H9 (cell line): ENCODE data around the gene RAP1B. TPM values are rescaled to one million over a fixed set of nuclear protein-coding genes. Genes with fewer than 3 reads are reported as not detected.

ENCODE experiments used
- DNase-seq: peaks from one replicate; pipeline ENCODE4 v3.0.0-alpha.2; 2017
- H2AFZ ChIP-seq: one replicate; pipeline ENCODE4 v1.6.1; 2013; ENCODE audit warnings: mild to moderate bottlenecking, low read length, control low read depth, moderate library complexity
- H2AK5ac ChIP-seq: 2 replicates; pipeline ENCODE4 v1.6.1; 2013; ENCODE audit warnings: low read length, control low read depth, mixed read lengths; ENCODE audit not compliant: insufficient read length
- H2BK120ac ChIP-seq: one replicate; pipeline ENCODE4 v1.6.1; 2013; ENCODE audit warnings: low read depth, mild to moderate bottlenecking, low read length, control low read depth, inconsistent platforms; ENCODE audit not compliant: poor library complexity, severe bottlenecking
- H2BK12ac ChIP-seq: 2 replicates; pipeline ENCODE4 v1.6.1; 2013; ENCODE audit warnings: low read length, control low read depth, mixed read lengths, low read depth; ENCODE audit not compliant: insufficient read length
- H2BK15ac ChIP-seq: 2 replicates; pipeline ENCODE4 v1.6.1; 2013; ENCODE audit warnings: low read depth, low read length, control low read depth
- H2BK20ac ChIP-seq: one replicate; pipeline ENCODE4 v1.6.1; 2013; ENCODE audit warnings: low read depth, mild to moderate bottlenecking, low read length, control low read depth, inconsistent platforms; ENCODE audit not compliant: poor library complexity, severe bottlenecking
- H2BK5ac ChIP-seq: 2 replicates; pipeline ENCODE4 v1.6.1; 2013; ENCODE audit warnings: low read length, control low read depth, mixed read lengths; ENCODE audit not compliant: insufficient read length
- H3K14ac ChIP-seq: 2 replicates; pipeline ENCODE4 v1.6.1; 2013; ENCODE audit warnings: low read length, control low read depth; ENCODE audit not compliant: insufficient read depth
- H3K18ac ChIP-seq: 2 replicates; pipeline ENCODE4 v1.6.1; 2013; ENCODE audit warnings: low read depth, mild to moderate bottlenecking, mixed read lengths, low read length, control low read depth; ENCODE audit not compliant: insufficient read length
- H3K23ac ChIP-seq: 2 replicates; pipeline ENCODE4 v1.6.1; 2013; ENCODE audit warnings: low read length, control low read depth, mixed read lengths, low read depth; ENCODE audit not compliant: insufficient read length
- H3K23me2 ChIP-seq: 2 replicates; pipeline ENCODE4 v1.6.1; 2013; ENCODE audit warnings: low read depth, mild to moderate bottlenecking, mixed read lengths, low read length, control low read depth; ENCODE audit not compliant: insufficient read length, poor library complexity, severe bottlenecking
- H3K27ac ChIP-seq: 2 replicates; pipeline ENCODE4 v1.5.1; 2013; ENCODE audit warnings: low read length, control low read depth, mixed read lengths, low read depth; ENCODE audit not compliant: insufficient read length
- H3K27me3 ChIP-seq: 2 replicates; pipeline ENCODE4 v1.6.1; 2013; ENCODE audit warnings: low read length, control low read depth, inconsistent platforms; ENCODE audit not compliant: insufficient read depth
- H3K4ac ChIP-seq: 2 replicates; pipeline ENCODE4 v1.6.1; 2013; ENCODE audit warnings: low read depth, mild to moderate bottlenecking, control low read depth, inconsistent platforms, low read length, moderate library complexity
- H3K4me1 ChIP-seq: 2 replicates; pipeline ENCODE4 v1.6.1; 2013; ENCODE audit warnings: low read length, control low read depth, inconsistent platforms; ENCODE audit not compliant: insufficient read depth
- H3K4me2 ChIP-seq: 2 replicates; pipeline ENCODE4 v1.6.1; 2013; ENCODE audit warnings: low read length, control low read depth, mixed read lengths; ENCODE audit not compliant: insufficient read length, insufficient read depth
- H3K56ac ChIP-seq: 2 replicates; pipeline ENCODE4 v1.6.1; 2013; ENCODE audit warnings: low read depth, mild to moderate bottlenecking, mixed read lengths, low read length, control low read depth; ENCODE audit not compliant: insufficient read length
- H3K79me1 ChIP-seq: 2 replicates; pipeline ENCODE4 v1.6.1; 2013; ENCODE audit warnings: low read depth, mild to moderate bottlenecking, moderate library complexity, low read length, control low read depth, inconsistent platforms; ENCODE audit not compliant: insufficient read depth, poor library complexity, severe bottlenecking
- H3K79me2 ChIP-seq: 2 replicates; pipeline ENCODE4 v1.6.1; 2013; ENCODE audit warnings: low read length, control low read depth, inconsistent platforms; ENCODE audit not compliant: insufficient read depth
- H3K9ac ChIP-seq: 2 replicates; pipeline ENCODE4 v1.6.1; 2013; ENCODE audit warnings: low read length, control low read depth, mixed read lengths; ENCODE audit not compliant: insufficient read length; ENCODE audit errors: extremely low read depth
- H3K9me3 ChIP-seq: one replicate; pipeline ENCODE4 v1.6.1; 2013; ENCODE audit warnings: low read depth, low read length, inconsistent platforms; ENCODE audit not compliant: control insufficient read depth
- H3T11ph ChIP-seq: one replicate; pipeline ENCODE4 v1.6.1; 2013; ENCODE audit warnings: mild to moderate bottlenecking, low read length, control low read depth, inconsistent platforms
- H4K20me1 ChIP-seq: one replicate; pipeline ENCODE4 v1.6.1; 2013; ENCODE audit not compliant: control insufficient read depth, insufficient read length, insufficient read depth
- H4K5ac ChIP-seq: 2 replicates; pipeline ENCODE4 v1.6.1; 2013; ENCODE audit warnings: low read depth, mild to moderate bottlenecking, mixed read lengths, low read length, control low read depth; ENCODE audit not compliant: insufficient read length
- H4K8ac ChIP-seq: replicated peaks from 2 replicates; pipeline ENCODE4 v1.6.1; 2013; ENCODE audit warnings: low read length, control low read depth, mixed read lengths, low read depth; ENCODE audit not compliant: insufficient read length
- H4K91ac ChIP-seq: 2 replicates; pipeline ENCODE4 v1.6.1; 2013; ENCODE audit warnings: low read depth, mild to moderate bottlenecking, moderate library complexity, mixed read lengths, low read length, control low read depth; ENCODE audit not compliant: insufficient read length
- H3K27ac Mint-ChIP-seq, 3 experiments: 2 replicates in 2 of 3; 3 replicates in 1 of 3; pipeline ENCODE4 v1.8.0; 2020 to 2021; ENCODE audit warnings: mixed read lengths in 3 of 3, mild to moderate bottlenecking in 1 of 3, moderate library complexity in 1 of 3
- H3K27me3 Mint-ChIP-seq: 2 replicates; pipeline ENCODE4 v1.8.0; 2021; ENCODE audit warnings: low read depth, mild to moderate bottlenecking, moderate library complexity, mixed read lengths
- H3K36me3 Mint-ChIP-seq, 3 experiments: 2 replicates in 2 of 3; 3 replicates in 1 of 3; pipeline ENCODE4 v1.8.0; 2020 to 2021; ENCODE audit warnings: low read depth in 3 of 3, mixed read lengths in 3 of 3; ENCODE audit not compliant: insufficient read depth in 1 of 3
- H3K4me1 Mint-ChIP-seq, 2 experiments: 2 replicates each; pipeline ENCODE4 v1.8.0; 2020; ENCODE audit warnings: mixed read lengths in 2 of 2
- H3K4me3 Mint-ChIP-seq, 2 experiments: 2 replicates in 1 of 2; 3 replicates in 1 of 2; pipeline ENCODE4 v1.8.0; 2020 to 2021; ENCODE audit warnings: mild to moderate bottlenecking in 2 of 2, mixed read lengths in 2 of 2, moderate library complexity in 1 of 2
- H3K9me3 Mint-ChIP-seq, 2 experiments: 2 replicates in 1 of 2; 3 replicates in 1 of 2; pipeline ENCODE4 v1.8.0; 2020; ENCODE audit warnings: mild to moderate bottlenecking in 2 of 2, mixed read lengths in 2 of 2, moderate library complexity in 1 of 2
- CTCF ChIP-seq: fragments of 200-600 bp; sonication (generic); conservative IDR thresholded peaks from 3 replicates; pipeline ENCODE4 v1.8.0; 2021; ENCODE audit warnings: antibody characterized with exemption, mild to moderate bottlenecking
- WGBS: extraction: QIAGEN DNeasy Blood & Tissue Kit; methylation state at CpG from one replicate; pipeline ENCODE4 v1.1.7; 2013; ENCODE audit warnings: missing lambda C conversion rate, low lambda C conversion rate, mixed read lengths; ENCODE audit not compliant: insufficient read length; ENCODE audit errors: extremely low coverage; 5-methylcytosine and 5-hydroxymethylcytosine counted together
- total RNA-seq: library from RNA; stranded (reverse); gene quantifications from 2 replicates; pipeline ENCODE4 v1.2.1, GENCODE V29; 2021

Gene RAP1B
- total RNA-seq, 1 experiment from 2014 or later: 97.7 TPM

- Histone ChIP-seq H4K91ac (no peak overlapping the region), H3K23me2 (no peaks in the 10 kb centered on the region), H3K18ac (no peak overlapping the region), H3K4me1 (no peaks in the 10 kb centered on the region), H3K79me2 (peaks cover 13% of the 10 kb centered on the region; the same call in 1 of the 2 replicates), H2BK15ac (no peak overlapping the region), H3K23ac (no peak overlapping the region), H4K20me1 (no peaks in the 10 kb centered on the region), H3K56ac (no peak overlapping the region), H3K79me1 (peaks cover 7% of the 10 kb centered on the region), H3K4me2 (no peak overlapping the region), H3K4ac (no peak overlapping the region), H2BK120ac (no peak overlapping the region), H4K8ac (no peak overlapping the region), H3K27ac (no peak overlapping the region), H4K5ac (no peak overlapping the region), H2BK20ac (no peak overlapping the region), H3K9ac (no peak overlapping the region), H2AK5ac (no peak overlapping the region), H3K27me3 (no peaks in the 10 kb centered on the region), H3K14ac (no peak overlapping the region), H2BK5ac (no peak overlapping the region), H3K9me3 (no peaks in the 10 kb centered on the region), H3T11ph (no peak overlapping the region), H2AFZ (no peak overlapping the region), H2BK12ac (no peak overlapping the region)
- no peaks in the 10 kb centered on the region; a peak in 1 of 4 replicates for H3K4me1 Mint-ChIP-seq
- WGBS: no CpG with 5 or more reads among the region's 12 CpGs
- no peak overlapping the region for H3K27ac Mint-ChIP-seq
- no peak overlapping the region for H3K4me3 Mint-ChIP-seq
- no peak for DNase-seq
- no peaks in the 10 kb centered on the region for H3K27me3 Mint-ChIP-seq
- no peaks in the 10 kb centered on the region for H3K9me3 Mint-ChIP-seq
- no peak for TF ChIP-seq CTCF
- peaks cover 0 to 4% (median 3%) of the 10 kb centered on the region in 3 experiments; a peak in 2 of 7 replicates for H3K36me3 Mint-ChIP-seq
Observed at GRCh38 chr12:68638721-68639395, 28.2 kb downstream of the RAP1B start.
